Tibial artery (tissue), 4 donors: ENCODE measurements around the gene MYO19.
A peak's percentile ranks its signal among the peaks of the same experiment; 100 is the strongest.

Experiments used
- DNase-seq, 2 donors: peaks; one replicate each; pipeline ENCODE4 v3.0.0-alpha.2; 2019
- H3K27ac ChIP-seq, 2 donors: fragments of 200-600 bp; sonication (generic) in 1 of 2; 1 replicate in 1 of 2; 2 replicates in 1 of 2; pipeline ENCODE4 v1.5.1; 2018 to 2019; ENCODE audit warnings: mild to moderate bottlenecking in 1 of 2
- H3K27me3 ChIP-seq, 2 donors: fragments of 200-600 bp; sonication (generic) in 1 of 2; one replicate each; pipeline versions ENCODE4 v1.5.1 to v1.6.0; 2016 to 2019
- H3K36me3 ChIP-seq, 3 donors: fragments of 200-600 bp; sonication (generic) in 2 of 3; one replicate each; pipeline ENCODE4 v1.5.1; 2016 to 2019; ENCODE audit warnings: mild to moderate bottlenecking in 2 of 3
- H3K4me1 ChIP-seq, 4 donors: fragments of 200-600 bp; sonication (generic) in 2 of 4; 1 replicate in 3 of 4; 2 replicates in 1 of 4; pipeline ENCODE4 v1.5.1; 2016 to 2019
- H3K4me3 ChIP-seq, 2 donors: fragments of 200-600 bp; sonication (generic) in 1 of 2; 1 replicate in 1 of 2; 2 replicates in 1 of 2; pipeline ENCODE4 v1.5.1; 2018 to 2019; ENCODE audit warnings: mild to moderate bottlenecking in 2 of 2
- H3K9me3 ChIP-seq, 3 donors: fragments of 200-600 bp; sonication (generic) in 1 of 3; one replicate each; pipeline ENCODE4 v1.5.1; 2016 to 2019
- CTCF ChIP-seq, 2 experiments: fragments of 200-600 bp in 1 of 2; fragments of 450-650 bp in 1 of 2; IDR thresholded peaks; one replicate each; pipeline ENCODE4 v1.5.1; 2017 to 2019; ENCODE audit warnings: antibody characterized with exemption in 2 of 2, mild to moderate bottlenecking in 1 of 2, moderate library complexity in 1 of 2
- intact Hi-C: fragments of 100-400 bp; cut with DNase I; formaldehyde crosslinking; loops from one replicate; pipeline ENCODE4 v1.15.0; 2023; ENCODE audit warnings: low total_unique reads

Gene MYO19

GRCh38 chr17:36482611-36483504 lies 51.8 kb downstream of the MYO19 start:
- Histone ChIP-seq H3K27ac (peak overlapping the region in 1 of 2 donors; percentile 1), H3K4me3 (peak overlapping the region; percentile 40 to 50), H3K9me3 (no peaks in the 10 kb centered on the region), H3K4me1 (peaks cover 0 to 30% (median 25%) of the 10 kb centered on the region in 4 donors), H3K36me3 (no peaks in the 10 kb centered on the region), H3K27me3 (peaks cover 0 to 19% of the 10 kb centered on the region in 2 donors)
- intact Hi-C loops = loop anchor here (10.0 kb wide), 1 partner anchor 52 kb away; the partner anchor contains the start of genes MYO19 and PIGW
- TF ChIP-seq CTCF (IDR thresholded peaks at IDR 0.05) = peak; percentile 83 to 89
- peak; percentile 73 to 91 for DNase-seq

GRCh38 chr17:36481829-36482228 lies 52.8 kb downstream of the MYO19 start:
- intact Hi-C loops = loop anchor here (10.0 kb wide), 1 partner anchor 53 kb away; the partner anchor contains the start of genes MYO19 and PIGW
- Histone ChIP-seq H3K4me1 (peaks cover 0 to 21% (median 17%) of the 10 kb centered on the region in 4 donors), H3K27me3 (peaks cover 0 to 19% of the 10 kb centered on the region in 2 donors), H3K9me3 (no peaks in the 10 kb centered on the region), H3K36me3 (no peaks in the 10 kb centered on the region), H3K4me3 (no peak overlapping the region), H3K27ac (no peak overlapping the region)
- no peak for DNase-seq
- TF ChIP-seq CTCF (IDR thresholded peaks at IDR 0.05) = no peak

GRCh38 chr17:36475346-36475970 lies 59.2 kb downstream of the MYO19 start:
- Histone ChIP-seq H3K4me1 (no peaks in the 10 kb centered on the region), H3K27ac (no peak overlapping the region), H3K27me3 (peaks cover 0 to 17% of the 10 kb centered on the region in 2 donors), H3K36me3 (no peaks in the 10 kb centered on the region), H3K4me3 (no peak overlapping the region), H3K9me3 (no peaks in the 10 kb centered on the region)
- no peak for TF ChIP-seq CTCF (IDR thresholded peaks at IDR 0.05)
- no peak for DNase-seq
- intact Hi-C loops = loop anchor here (10.0 kb wide), 1 partner anchor 501 kb away; no protein-coding TSS in a partner anchor

GRCh38 chr17:36474571-36474970 lies 60.1 kb downstream of the MYO19 start:
- no peak for DNase-seq
- intact Hi-C loops = loop anchor here (10.0 kb wide), 1 partner anchor 500 kb away; no protein-coding TSS in a partner anchor

More at GRCh38 chr17:36474571-36474970, 60.1 kb downstream of the MYO19 start:
- no peaks in the 10 kb centered on the region for H3K36me3 ChIP-seq
- no peak for TF ChIP-seq CTCF (IDR thresholded peaks at IDR 0.05)
- H3K4me3 ChIP-seq = no peak overlapping the region
- no peaks in the 10 kb centered on the region for H3K9me3 ChIP-seq
- H3K4me1 ChIP-seq = no peaks in the 10 kb centered on the region
- peaks cover 0 to 20% of the 10 kb centered on the region in 2 donors for H3K27me3 ChIP-seq
- H3K27ac ChIP-seq = no peak overlapping the region
